SH-SY5Y (cell line): ENCODE measurements around the gene VAT1L.

Source experiments
- GATA2 ChIP-seq: IDR thresholded peaks from 2 replicates; pipeline ENCODE4 v1.6.1; 2011; ENCODE audit warnings: mild to moderate bottlenecking, low read depth, low read length
- GATA3 ChIP-seq: IDR thresholded peaks from 2 replicates; pipeline ENCODE4 v1.6.1; 2011; ENCODE audit warnings: low read depth, mild to moderate bottlenecking, low read length, moderate library complexity

VAT1L gene

GRCh38 chr16:77836801-77837200 lies 48.4 kb downstream of the VAT1L start:
- TF ChIP-seq GATA3 (no peak), GATA2 (no peak)

GRCh38 chr16:77838597-77839255 lies 50.4 kb downstream of the VAT1L start:
- TF ChIP-seq GATA2 (no peak), GATA3 (no peak)

GRCh38 chr16:77840093-77840492 lies 51.7 kb downstream of the VAT1L start:
- TF ChIP-seq GATA2 (no peak), GATA3 (no peak)

DNA sequence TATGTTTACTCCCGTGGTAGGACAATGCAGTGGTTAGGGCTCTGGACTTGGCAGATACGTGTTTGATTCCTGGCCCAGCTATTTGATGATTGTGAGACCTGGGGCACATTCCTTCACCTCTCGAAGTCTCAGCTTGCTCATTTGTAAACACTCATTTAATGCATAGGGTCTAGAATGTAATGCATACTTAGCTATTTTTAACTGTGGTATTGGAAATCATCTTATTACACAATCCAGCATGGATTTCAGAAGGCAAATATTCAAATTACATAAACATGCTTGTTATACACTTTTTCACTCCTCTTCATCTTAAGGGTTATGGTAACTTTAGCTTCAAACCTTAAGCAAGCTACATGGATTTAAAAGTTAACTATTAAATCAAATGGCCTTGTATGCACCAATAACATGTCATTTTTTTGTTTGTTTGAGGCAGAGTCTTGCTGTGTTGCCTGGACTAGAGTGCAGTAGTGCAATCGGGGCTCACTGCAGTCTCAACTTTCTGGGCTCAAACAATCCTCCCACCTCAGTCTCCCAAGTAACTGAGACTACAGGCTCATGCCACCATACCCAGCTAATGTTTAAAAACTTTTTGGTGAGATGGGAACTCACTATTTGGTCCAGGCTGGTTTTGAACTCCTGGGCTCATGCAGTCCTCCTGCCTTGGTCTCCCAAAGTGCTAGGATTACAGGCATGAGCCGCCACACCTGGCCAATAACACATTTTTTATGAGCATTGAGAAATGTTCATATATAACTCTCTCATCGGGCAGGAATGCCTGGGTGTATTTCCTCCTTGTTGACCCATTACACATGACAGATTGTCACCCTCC lies 52.5 kb downstream of the VAT1L start:
- TF ChIP-seq GATA3 = no peak
- no peak for TF ChIP-seq GATA2

DNA sequence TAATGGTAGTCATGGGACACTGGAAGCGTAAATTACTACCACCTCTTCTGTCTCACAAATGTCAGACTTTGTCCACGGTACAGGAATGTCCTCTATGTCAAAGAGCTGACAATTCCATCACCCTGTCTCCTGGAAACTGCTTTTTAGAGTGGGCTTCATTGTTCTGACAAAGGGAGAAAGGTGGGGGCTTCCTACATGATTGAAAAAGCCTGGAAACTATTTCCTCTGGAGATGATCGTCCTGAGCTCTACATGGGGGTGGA lies 53.1 kb downstream of the VAT1L start:
- TF ChIP-seq GATA3 = no peak
- no peak for TF ChIP-seq GATA2

- TF ChIP-seq GATA3 (no peak), GATA2 (no peak)
Measured at GRCh38 chr16:77842468-77842867, 54.1 kb downstream of the VAT1L start.

GRCh38 chr16:77843405-77843804 lies 55.0 kb downstream of the VAT1L start:
- no peak for TF ChIP-seq GATA2
- TF ChIP-seq GATA3 = no peak

DNA sequence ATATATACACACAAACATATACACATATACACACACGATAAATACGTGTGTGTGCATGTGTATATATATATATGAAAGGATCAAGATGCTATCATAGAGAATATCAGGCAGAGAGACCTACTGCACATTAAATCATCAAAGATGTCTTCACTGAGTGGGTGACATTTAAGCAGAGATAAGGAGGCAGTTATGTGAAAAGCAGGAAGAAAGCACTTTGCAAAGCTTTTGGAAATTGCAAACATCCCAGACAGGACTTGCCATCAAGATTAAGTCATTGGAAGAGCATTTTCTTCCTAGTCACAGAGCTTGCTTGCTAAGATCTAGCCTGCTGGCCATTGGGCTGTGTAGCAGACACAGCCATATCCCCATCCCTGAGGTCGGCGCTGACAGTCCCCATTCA lies 56.4 kb downstream of the VAT1L start:
- no peak for TF ChIP-seq GATA3
- TF ChIP-seq GATA2 = no peak

- no peak for TF ChIP-seq GATA3
- no peak for TF ChIP-seq GATA2
Measured at GRCh38 chr16:77849646-77850258, 61.4 kb downstream of the VAT1L start.

DNA sequence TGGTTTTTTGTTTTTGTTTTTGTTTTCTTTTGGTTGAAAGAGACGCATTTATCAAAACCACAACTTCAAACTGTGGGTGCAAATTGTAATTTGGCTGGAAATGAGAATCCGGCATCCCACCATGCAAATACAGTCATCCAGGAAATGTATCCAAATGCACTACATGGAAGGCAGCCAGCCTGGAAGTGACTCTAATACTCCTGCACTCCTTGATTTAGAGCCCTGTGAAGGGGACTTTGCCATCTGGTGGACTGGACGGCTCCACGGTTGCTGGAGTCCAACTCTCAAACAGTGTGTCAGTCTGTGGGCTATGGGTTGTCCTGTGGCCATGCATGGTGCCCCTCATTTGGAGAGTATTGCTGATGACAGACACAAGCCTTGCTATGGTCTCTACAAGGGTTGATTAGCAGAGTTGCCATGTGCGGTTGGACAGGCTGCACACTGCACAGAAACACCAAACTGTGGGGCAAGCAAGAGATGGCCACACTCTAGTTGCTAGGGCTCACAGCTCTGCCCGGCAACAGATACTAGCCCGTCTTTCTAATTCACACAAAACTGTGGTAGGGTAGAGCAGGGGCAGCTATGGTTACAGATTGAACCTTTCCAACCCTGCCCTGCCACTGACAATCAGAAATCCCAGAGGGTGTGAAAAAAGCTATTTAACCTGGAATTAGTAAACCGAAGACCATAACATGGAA lies 62.4 kb downstream of the VAT1L start:
- TF ChIP-seq GATA2 = no peak
- no peak for TF ChIP-seq GATA3

DNA sequence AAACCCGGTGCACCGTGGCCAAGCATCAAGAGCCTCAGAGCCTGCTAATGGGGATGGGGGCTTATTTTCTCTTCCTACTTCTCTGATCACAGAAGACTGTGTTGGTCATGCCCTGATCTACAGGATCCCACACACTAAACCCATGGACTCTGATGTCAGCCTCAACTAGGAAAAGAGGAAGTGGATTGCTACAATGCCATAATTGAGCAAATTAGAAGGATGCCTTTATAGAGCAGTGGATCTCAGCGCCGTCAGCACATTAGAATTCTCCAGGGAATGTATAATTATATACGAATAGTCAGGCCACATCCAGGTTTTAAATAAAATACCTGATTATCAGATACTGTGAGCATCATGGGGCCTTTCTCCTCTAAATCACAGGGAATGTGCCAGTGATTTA lies 64.8 kb downstream of the VAT1L start:
- no peak for TF ChIP-seq GATA3
- TF ChIP-seq GATA2 = no peak

- TF ChIP-seq GATA2 = no peak
- TF ChIP-seq GATA3 = no peak
Measured at GRCh38 chr16:77856438-77857160, 68.2 kb downstream of the VAT1L start.

GRCh38 chr16:77858060-77858459 lies 69.7 kb downstream of the VAT1L start:
- no peak for TF ChIP-seq GATA2
- TF ChIP-seq GATA3 = no peak
